Cardiac fibroblast (primary cell): Measurements from ENCODE around the gene POF1B.

Experiments
- DNase-seq, 2 donors: peaks; one replicate each; pipeline versions ENCODE4 v3.0.0 to v3.0.0-alpha.2; 2010; ENCODE audit warnings: low read depth in 2 of 2
- H3K4me3 ChIP-seq, 2 donors: replicated peaks in 1 of 2; 1 replicate in 1 of 2; 2 replicates in 1 of 2; pipeline ENCODE4 v1.5.1; 2011; ENCODE audit warnings: low read depth in 2 of 2, low read length in 2 of 2, mild to moderate bottlenecking in 2 of 2, moderate library complexity in 1 of 2
- TF ChIP-seq, protein P1 (sequence below): IDR thresholded peaks from one replicate; pipeline ENCODE4 v1.5.1; 2011; ENCODE audit warnings: low read depth, mild to moderate bottlenecking, low read length, inconsistent platforms

The POF1B gene

DNA sequence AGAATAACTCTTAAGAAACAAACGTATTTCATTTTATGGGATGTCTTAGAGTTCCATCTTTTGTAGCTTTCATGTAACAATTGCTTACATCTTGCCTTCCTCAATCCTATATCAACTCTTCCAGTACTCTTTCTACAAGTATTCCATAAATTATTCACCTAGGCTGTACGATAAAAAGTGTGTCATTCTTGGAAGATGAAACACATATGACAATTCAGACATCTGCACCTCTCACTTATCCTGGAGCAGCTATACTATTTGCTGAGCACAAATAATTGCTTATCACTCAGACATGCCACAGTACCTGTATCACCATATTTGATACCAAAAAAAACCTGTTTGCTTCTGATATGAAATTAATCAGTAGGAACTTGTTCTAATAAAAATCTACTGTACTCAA lies 1.0 kb downstream of the POF1B start:
- H3K4me3 ChIP-seq = no peak overlapping the region
- TF ChIP-seq, protein P1, sequence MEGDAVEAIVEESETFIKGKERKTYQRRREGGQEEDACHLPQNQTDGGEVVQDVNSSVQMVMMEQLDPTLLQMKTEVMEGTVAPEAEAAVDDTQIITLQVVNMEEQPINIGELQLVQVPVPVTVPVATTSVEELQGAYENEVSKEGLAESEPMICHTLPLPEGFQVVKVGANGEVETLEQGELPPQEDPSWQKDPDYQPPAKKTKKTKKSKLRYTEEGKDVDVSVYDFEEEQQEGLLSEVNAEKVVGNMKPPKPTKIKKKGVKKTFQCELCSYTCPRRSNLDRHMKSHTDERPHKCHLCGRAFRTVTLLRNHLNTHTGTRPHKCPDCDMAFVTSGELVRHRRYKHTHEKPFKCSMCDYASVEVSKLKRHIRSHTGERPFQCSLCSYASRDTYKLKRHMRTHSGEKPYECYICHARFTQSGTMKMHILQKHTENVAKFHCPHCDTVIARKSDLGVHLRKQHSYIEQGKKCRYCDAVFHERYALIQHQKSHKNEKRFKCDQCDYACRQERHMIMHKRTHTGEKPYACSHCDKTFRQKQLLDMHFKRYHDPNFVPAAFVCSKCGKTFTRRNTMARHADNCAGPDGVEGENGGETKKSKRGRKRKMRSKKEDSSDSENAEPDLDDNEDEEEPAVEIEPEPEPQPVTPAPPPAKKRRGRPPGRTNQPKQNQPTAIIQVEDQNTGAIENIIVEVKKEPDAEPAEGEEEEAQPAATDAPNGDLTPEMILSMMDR = no peak
- DNase-seq = no peak

DNA sequence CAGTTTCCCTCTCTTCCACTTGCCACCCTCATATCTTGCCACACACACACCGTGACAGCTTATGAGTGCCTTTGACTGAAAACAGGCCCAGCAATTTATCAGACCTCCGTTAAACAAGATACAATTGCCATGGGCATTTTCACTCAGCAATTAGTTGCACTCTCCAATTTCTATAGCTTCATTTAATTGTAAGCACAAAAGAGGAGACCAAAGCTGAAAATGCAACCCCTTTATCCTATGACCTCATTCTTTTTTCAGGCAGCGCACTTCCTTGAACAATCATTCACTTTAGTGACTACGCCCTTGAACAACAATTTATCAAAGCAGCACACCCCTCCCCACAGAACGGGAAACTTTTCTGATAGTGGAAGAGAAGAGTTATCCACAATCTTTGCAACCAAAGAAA lies 4.1 kb downstream of the POF1B start:
- no peak for DNase-seq
- TF ChIP-seq, protein P1 = no peak

DNA sequence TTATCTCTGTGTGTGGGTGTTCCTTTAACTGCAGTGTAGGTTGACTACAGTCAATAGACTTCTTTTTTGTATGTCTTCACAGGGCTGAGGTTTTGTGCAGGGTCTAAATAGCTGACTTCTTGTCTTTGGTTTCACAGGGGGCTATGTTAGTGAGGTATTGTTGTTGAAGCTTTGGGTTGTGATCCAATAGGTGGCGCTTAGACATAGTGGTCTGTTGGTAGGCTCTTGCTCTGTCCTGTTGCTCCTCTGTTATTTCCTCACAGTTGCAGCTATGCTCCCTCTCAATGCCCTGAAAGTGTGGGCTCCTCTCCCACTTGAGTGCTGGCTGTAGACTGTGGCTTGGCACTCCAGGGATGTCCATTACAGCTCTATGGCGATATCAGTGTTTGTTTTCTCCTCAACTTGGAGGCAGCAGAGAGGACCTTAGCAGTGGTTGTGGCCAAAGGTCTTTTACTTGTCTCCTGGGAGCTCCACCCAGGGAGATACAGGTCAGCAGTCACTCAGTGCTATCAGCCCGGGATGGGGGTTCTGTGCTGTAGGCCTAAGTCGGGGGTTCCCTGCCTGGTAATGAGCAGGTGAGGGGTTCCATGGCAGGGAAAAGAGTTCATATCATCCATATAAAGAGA lies 14.0 kb downstream of the POF1B start:
- no peak overlapping the region for H3K4me3 ChIP-seq
- TF ChIP-seq, protein P1 = no peak
- no peak for DNase-seq

More for the DNA sequence above, 4.1 kb downstream of the POF1B start:
- H3K4me3 ChIP-seq = no peak overlapping the region

DNA sequence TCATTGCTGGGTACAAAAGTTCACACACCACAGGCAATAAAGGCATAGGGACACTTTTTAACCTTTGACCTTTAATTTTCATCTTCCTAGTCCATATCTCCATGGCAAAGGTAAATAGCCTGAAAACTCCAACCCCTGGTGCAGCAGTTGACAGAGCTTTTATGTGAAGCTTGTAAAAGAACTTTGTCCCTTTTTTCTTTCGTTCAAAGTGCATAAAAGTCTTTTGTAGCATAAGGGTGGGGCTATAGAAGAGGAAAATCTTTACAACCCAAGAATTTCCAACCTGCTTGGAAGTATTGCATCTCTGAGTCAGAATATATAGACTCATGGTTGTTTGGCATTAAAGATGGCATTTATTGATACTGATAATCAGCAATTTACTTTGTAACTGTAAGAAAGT lies 20.4 kb downstream of the POF1B start:
- no peak for DNase-seq
- TF ChIP-seq, protein P1 = no peak
- no peak overlapping the region for H3K4me3 ChIP-seq

DNA sequence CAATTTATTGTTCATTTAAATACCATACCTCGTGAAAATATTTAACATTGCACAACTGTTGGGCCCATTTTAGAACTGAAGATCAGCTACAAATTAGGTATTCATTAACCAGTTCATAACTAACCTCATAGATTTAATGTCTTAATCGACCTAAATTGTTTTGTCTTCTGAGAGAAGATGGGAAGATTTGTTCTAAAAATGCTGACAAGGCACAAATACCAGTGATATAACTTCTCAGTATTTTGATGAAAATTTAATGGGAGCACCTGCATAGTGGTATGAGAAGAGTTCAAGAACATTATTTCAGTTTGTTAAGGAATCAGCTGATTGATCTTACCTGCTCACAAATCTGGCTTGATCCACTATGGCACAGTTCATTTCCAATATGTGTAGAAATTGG lies 33.9 kb downstream of the POF1B start:
- no peak for DNase-seq
- TF ChIP-seq, protein P1 = no peak
- H3K4me3 ChIP-seq = no peak overlapping the region

DNA sequence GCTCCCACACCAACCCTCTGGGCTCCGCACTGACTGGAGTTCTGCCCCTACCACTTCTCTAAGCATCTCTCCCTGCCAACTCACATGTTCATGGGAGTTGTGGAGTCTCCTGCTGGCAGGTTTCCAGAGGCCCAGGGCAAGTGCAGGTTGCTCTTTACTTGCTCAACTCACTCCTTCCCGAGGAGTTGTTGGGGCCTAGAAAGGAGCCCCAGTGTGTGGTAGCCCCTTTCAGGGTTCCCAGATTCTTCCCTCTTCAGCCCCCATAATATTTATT lies 52.5 kb downstream of the POF1B start:
- H3K4me3 ChIP-seq = no peak overlapping the region
- DNase-seq = no peak
- TF ChIP-seq, protein P1 = no peak
